ENCODE measurements around the gene XCL2.
"Not testable (repeated sequence)": the region's sequence is repeated elsewhere in the genome, so short reads cannot be mapped to it uniquely, and the experiment has no call there.

GRCh38 chr1:168540798-168541197 lies 3.0 kb downstream of the XCL2 start:
- TF ChIP-seq CTCF (conservative IDR thresholded peaks at IDR 0.05; ENCODE audit: low read length); EZH2phosphoT487 (IDR thresholded peaks at IDR 0.05; ENCODE audit: borderline replicate concordance, low read depth, low read length): not testable (repeated sequence)

All from OCI-LY7 (cell line).